ENCODE data around the gene SLC44A5.

- TF ChIP-seq CTCF (IDR thresholded peaks at IDR 0.05): no peak
- TF ChIP-seq POLR2A (IDR thresholded peaks at IDR 0.05): no peak
- no peak for TF ChIP-seq EP300 (IDR thresholded peaks at IDR 0.05)
- no peak for TF ChIP-seq POLR2AphosphoS5 (IDR thresholded peaks at IDR 0.05)
Observed at GRCh38 chr1:75472971-75473603, 137.8 kb downstream of the SLC44A5 start.

Measured in suprapubic skin (tissue), 4 donors.